H1 (cell line): Measurements from ENCODE around the gene DDI1.

Experiments used
- YY1 ChIP-seq: IDR thresholded peaks from 2 replicates; pipeline ENCODE4 v1.6.1; 2011; ENCODE audit warnings: low read depth, mild to moderate bottlenecking, low read length
- TF ChIP-seq, protein P1 (sequence below), 3 experiments: IDR thresholded peaks; 1 replicate in 2 of 3; 2 replicates in 1 of 3; pipeline versions ENCODE4 v1.5.1 to v1.6.1; 2011; ENCODE audit warnings: low read length in 3 of 3, mild to moderate bottlenecking in 3 of 3, inconsistent platforms in 2 of 3, low read depth in 1 of 3, moderate library complexity in 1 of 3; ENCODE audit not compliant: insufficient read depth in 1 of 3; ENCODE audit errors: control extremely low read depth in 1 of 3

DNA sequence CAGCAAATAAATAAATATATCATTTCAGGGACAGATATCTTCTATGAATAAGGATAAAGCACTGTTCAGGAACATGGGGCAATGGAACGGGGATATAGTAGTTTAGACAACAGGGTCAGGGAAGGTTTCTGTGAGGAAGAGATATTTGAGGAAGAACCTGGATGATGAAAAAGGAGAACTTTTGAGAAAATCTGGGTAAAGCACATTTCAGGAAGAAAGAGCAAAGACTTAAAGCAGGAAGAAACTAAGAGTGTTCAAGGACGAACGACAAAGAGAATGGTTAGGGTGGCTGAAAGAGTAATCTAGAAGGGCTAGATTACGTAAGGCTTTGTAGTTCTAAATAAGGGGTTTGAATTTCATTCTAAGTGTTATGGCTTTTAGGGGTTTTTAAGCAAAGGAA lies 12.7 kb downstream of the DDI1 start:
- no peak for TF ChIP-seq YY1
- TF ChIP-seq, protein P1, sequence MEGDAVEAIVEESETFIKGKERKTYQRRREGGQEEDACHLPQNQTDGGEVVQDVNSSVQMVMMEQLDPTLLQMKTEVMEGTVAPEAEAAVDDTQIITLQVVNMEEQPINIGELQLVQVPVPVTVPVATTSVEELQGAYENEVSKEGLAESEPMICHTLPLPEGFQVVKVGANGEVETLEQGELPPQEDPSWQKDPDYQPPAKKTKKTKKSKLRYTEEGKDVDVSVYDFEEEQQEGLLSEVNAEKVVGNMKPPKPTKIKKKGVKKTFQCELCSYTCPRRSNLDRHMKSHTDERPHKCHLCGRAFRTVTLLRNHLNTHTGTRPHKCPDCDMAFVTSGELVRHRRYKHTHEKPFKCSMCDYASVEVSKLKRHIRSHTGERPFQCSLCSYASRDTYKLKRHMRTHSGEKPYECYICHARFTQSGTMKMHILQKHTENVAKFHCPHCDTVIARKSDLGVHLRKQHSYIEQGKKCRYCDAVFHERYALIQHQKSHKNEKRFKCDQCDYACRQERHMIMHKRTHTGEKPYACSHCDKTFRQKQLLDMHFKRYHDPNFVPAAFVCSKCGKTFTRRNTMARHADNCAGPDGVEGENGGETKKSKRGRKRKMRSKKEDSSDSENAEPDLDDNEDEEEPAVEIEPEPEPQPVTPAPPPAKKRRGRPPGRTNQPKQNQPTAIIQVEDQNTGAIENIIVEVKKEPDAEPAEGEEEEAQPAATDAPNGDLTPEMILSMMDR (IDR thresholded peaks at IDR 0.05; ENCODE audit: control extremely low read depth in 1 of 3, insufficient read depth in 1 of 3, low read depth in 1 of 3, low read length in 3 of 3), result no peak
